SK-N-SH (cell line): ENCODE measurements around the gene TRIOBP. TPM values are rescaled to one million over a fixed set of nuclear protein-coding genes. Genes with fewer than 3 reads are reported as not detected.

ENCODE experiments used
- CTCF ChIA-PET: fragments of 300-600, 350-600 bp; formaldehyde crosslinking; extraction: SDS; loops from one replicate; lab custom pipeline; 2021; lab: Yijun Ruan, JAX
- POLR2A ChIA-PET: fragments of 350-600 bp; sonication (Branson Sonifier 250); formaldehyde crosslinking; extraction: SDS; loops from one replicate; lab custom pipeline; 2020; ENCODE audit warnings: antibody characterized with exemption, inconsistent platforms; lab: Yijun Ruan, JAX
- DNase-seq: peaks from one replicate; pipeline ENCODE4 v3.0.0; 2012
- H2AFZ ChIP-seq: fragments of 200-600 bp; sonication (generic); 2 replicates; pipeline ENCODE4 v1.8.1; 2016; ENCODE audit warnings: antibody characterized with exemption, mild to moderate bottlenecking, low read depth
- H3F3A ChIP-seq: fragments of 200-600 bp; sonication (generic); replicated peaks from 2 replicates; pipeline ENCODE3; 2016; ENCODE audit warnings: antibody characterized with exemption, mild to moderate bottlenecking; ENCODE audit not compliant: insufficient read depth
- H3K27ac ChIP-seq, 2 experiments: fragments of 200-500 bp in 1 of 2; fragments of 200-600 bp in 1 of 2; sonication (Bioruptor generic) in 1 of 2; sonication (generic), shearing (Covaris generic) in 1 of 2; 2 replicates each; pipeline versions ENCODE4 v1.5.1 to v1.6.1; 2014 to 2016; ENCODE audit warnings: low read depth in 2 of 2, inconsistent platforms in 1 of 2, low read length in 1 of 2, mild to moderate bottlenecking in 1 of 2, mixed read lengths in 1 of 2
- H3K27me3 ChIP-seq: fragments of 200-600 bp; sonication (generic), shearing (Covaris generic); 2 replicates; pipeline ENCODE4 v1.6.1; 2016; ENCODE audit warnings: mixed run types; ENCODE audit not compliant: insufficient read depth
- H3K36me3 ChIP-seq, 2 experiments: fragments of 200-500 bp in 1 of 2; fragments of 200-600 bp in 1 of 2; sonication (Bioruptor generic) in 1 of 2; sonication (generic) in 1 of 2; replicated peaks in 1 of 2; 2 replicates each; pipeline versions ENCODE3 to v1.5.1; 2014 to 2016; ENCODE audit warnings: low read length in 1 of 2, mild to moderate bottlenecking in 1 of 2; ENCODE audit not compliant: insufficient read depth in 2 of 2, control insufficient read depth in 1 of 2
- H3K4me1 ChIP-seq, 2 experiments: fragments of 200-500 bp in 1 of 2; fragments of 200-600 bp in 1 of 2; sonication (Bioruptor generic) in 1 of 2; sonication (generic), shearing (Covaris generic) in 1 of 2; 2 replicates each; pipeline versions ENCODE4 v1.5.1 to v1.6.1; 2014 to 2016; ENCODE audit warnings: low read depth in 1 of 2, low read length in 1 of 2, mixed run types in 1 of 2; ENCODE audit not compliant: insufficient read depth in 2 of 2, control insufficient read depth in 1 of 2
- H3K4me2 ChIP-seq: fragments of 200-600 bp; sonication (generic), shearing (Covaris generic); 2 replicates; pipeline ENCODE4 v1.6.1; 2017; ENCODE audit warnings: mixed run types
- H3K4me3 ChIP-seq, 2 experiments: fragments of 200-500 bp in 1 of 2; fragments of 200-600 bp in 1 of 2; sonication (Bioruptor generic) in 1 of 2; sonication (generic), shearing (Covaris generic) in 1 of 2; 2 replicates each; pipeline versions ENCODE4 v1.5.1 to v1.8.1; 2014 to 2016; ENCODE audit warnings: low read depth in 2 of 2, inconsistent platforms in 1 of 2, low read length in 1 of 2, mild to moderate bottlenecking in 1 of 2, mixed read lengths in 1 of 2, moderate library complexity in 1 of 2
- H3K79me2 ChIP-seq: fragments of 200-600 bp; sonication (generic); 2 replicates; pipeline ENCODE4 v1.8.1; 2017; ENCODE audit warnings: mild to moderate bottlenecking; ENCODE audit not compliant: insufficient read depth
- H3K9ac ChIP-seq: fragments of 200-600 bp; sonication (generic); 2 replicates; pipeline ENCODE4 v1.6.1; 2017; ENCODE audit warnings: mixed run types
- H3K9me2 ChIP-seq: fragments of 200-600 bp; sonication (generic); 2 replicates; pipeline ENCODE4 v1.6.1; 2017; ENCODE audit warnings: mixed run types
- H3K9me3 ChIP-seq: fragments of 200-600 bp; sonication (generic); 2 replicates; pipeline ENCODE4 v1.6.1; 2017; ENCODE audit warnings: mixed run types, mild to moderate bottlenecking, moderate library complexity
- H4K20me1 ChIP-seq: fragments of 200-600 bp; sonication (generic); 2 replicates; pipeline ENCODE4 v1.6.1; 2017; ENCODE audit warnings: mild to moderate bottlenecking, mixed run types; ENCODE audit not compliant: insufficient read depth
- ELF1 ChIP-seq: IDR thresholded peaks from 2 replicates; pipeline ENCODE4 v1.4.0; 2012
- RFX5 ChIP-seq: IDR thresholded peaks from 2 replicates; pipeline ENCODE4 v1.6.1; 2012; ENCODE audit warnings: mild to moderate bottlenecking, improper control_type of control experiment, low read length
- TCF12 ChIP-seq: IDR thresholded peaks from 2 replicates; pipeline ENCODE4 v1.4.0; 2012
- WGBS: methylation state at CpG from one replicate; pipeline ENCODE4 v1.1.6; 2017; ENCODE audit warnings: low lambda C conversion rate; 5-methylcytosine and 5-hydroxymethylcytosine counted together
- polyA plus RNA-seq, 3 experiments: library from polyadenylated mRNA; depleted of rRNA; stranded (reverse); fragments of >200 nt; gene quantifications; 2 replicates each; pipeline ENCODE4 v1.2.3, GENCODE V29; 2012
- TF ChIP-seq, protein P1 (sequence below): fragments of 200-600 bp; sonication (generic); IDR thresholded peaks from 2 replicates; pipeline ENCODE4 v1.6.1; 2017; ENCODE audit warnings: antibody characterized with exemption, mild to moderate bottlenecking, moderate library complexity
- TF ChIP-seq, protein P2 (sequence below): IDR thresholded peaks from 2 replicates; pipeline ENCODE4 v1.4.0; 2012; ENCODE audit warnings: low read depth, borderline replicate concordance

Gene TRIOBP
- polyA plus RNA-seq, 1 of the 3 experiments (the other 2 are of a cell fraction) = 43.6 TPM

DNA sequence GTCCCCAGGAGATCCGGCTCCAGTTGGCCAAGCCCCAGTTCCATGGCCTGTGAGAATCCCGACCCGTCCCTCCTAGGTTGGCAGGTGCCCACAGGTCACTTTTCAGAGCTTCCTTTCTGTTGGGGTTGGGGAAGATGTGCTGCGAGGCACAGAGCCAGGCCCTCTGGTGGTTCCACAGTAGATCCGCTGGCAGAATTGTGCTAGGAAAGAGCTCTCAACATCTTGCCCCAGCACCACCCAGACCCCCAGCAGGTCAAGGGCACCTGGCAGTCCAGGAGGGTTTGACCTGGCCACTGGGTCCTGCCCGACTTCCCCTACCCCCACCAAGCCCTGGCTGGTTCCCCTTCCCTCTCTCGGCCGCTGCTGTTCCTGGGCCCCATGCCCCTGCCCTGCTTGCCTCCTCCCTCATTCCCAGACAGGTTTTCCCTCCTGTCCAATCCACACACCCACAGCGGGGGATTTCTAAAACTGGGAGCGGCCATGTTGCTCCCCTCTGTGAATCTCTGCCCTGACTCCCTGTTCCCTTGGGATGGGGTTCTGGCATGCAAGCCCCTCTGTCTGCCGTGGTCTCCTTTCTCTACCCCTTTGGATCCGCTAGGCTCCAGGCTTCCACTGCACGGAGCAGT is 84.7 kb downstream of the TRIOBP start:
- Histone ChIP-seq H3K27ac (no peak overlapping the region), H3K4me2 (no peak overlapping the region), H3K9ac (no peak overlapping the region), H3K9me3 (no peaks in the 10 kb centered on the region), H3K4me1 (no peaks in the 10 kb centered on the region; a peak in 1 of 4 replicates), H3K4me3 (no peak overlapping the region), H4K20me1 (no peaks in the 10 kb centered on the region), H3F3A (peaks cover 4% of the 10 kb centered on the region), H3K79me2 (no peaks in the 10 kb centered on the region), H3K27me3 (no peaks in the 10 kb centered on the region), H3K9me2 (no peaks in the 10 kb centered on the region), H3K36me3 (no peaks in the 10 kb centered on the region), H2AFZ (no peak overlapping the region)
- CTCF ChIA-PET = interaction anchor here (1.0 to 2.0 kb wide), 10 partner anchors 9 to 148 kb away, joined by 3 to 7 read pairs (median 4); no protein-coding TSS in a partner anchor
- no peak for DNase-seq
- TF ChIP-seq, protein P1, sequence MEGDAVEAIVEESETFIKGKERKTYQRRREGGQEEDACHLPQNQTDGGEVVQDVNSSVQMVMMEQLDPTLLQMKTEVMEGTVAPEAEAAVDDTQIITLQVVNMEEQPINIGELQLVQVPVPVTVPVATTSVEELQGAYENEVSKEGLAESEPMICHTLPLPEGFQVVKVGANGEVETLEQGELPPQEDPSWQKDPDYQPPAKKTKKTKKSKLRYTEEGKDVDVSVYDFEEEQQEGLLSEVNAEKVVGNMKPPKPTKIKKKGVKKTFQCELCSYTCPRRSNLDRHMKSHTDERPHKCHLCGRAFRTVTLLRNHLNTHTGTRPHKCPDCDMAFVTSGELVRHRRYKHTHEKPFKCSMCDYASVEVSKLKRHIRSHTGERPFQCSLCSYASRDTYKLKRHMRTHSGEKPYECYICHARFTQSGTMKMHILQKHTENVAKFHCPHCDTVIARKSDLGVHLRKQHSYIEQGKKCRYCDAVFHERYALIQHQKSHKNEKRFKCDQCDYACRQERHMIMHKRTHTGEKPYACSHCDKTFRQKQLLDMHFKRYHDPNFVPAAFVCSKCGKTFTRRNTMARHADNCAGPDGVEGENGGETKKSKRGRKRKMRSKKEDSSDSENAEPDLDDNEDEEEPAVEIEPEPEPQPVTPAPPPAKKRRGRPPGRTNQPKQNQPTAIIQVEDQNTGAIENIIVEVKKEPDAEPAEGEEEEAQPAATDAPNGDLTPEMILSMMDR = peak; percentile 22
- no peak for TF ChIP-seq RFX5
- WGBS = 77% methylated on average over 8 of the region's 13 CpGs
- POLR2A ChIA-PET = no interaction called here

DNA sequence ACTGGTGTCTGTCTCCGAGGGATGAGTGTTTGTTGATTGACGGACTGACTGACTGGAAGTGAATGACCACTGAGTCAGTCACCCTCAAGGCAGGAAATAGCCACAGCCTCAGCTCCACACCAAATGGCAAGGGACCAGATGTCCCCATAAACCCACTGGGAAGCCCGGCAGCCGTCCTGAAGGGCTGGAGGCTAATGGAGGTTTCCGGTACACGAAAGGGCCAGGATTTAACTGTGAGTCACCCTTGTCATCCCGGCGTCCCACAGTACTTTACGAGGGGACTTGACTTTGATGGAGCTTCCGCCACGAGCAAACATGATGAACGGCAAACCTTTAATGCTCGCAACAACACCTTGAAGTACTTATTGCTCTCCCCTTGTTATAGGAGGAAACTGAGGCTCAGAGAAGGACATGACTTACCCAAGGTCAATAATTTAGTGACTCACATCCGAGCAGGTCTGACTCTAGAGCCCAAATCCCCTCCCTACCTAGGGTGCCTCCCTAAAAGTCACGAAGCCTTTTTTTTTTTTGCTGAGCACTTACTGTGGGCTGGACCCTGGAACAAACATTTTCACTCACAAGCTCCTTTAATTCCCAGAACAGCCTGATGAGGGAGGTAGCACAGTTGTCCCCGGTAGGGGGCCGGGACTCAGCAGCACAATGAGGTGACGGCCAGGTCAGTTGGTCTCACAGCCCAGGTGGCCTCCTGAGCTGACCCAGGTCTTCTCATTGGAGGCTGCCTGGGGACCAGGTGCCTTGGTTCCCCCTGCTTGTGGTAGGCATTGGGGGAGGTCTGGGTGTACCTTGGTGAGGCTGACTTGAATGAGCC is 85.7 kb downstream of the TRIOBP start:
- Histone ChIP-seq H3K9me2 (no peaks in the 10 kb centered on the region), H3K27ac (no peak overlapping the region), H3K4me2 (no peak overlapping the region), H4K20me1 (no peaks in the 10 kb centered on the region), H3K79me2 (no peaks in the 10 kb centered on the region), H3K9ac (no peak overlapping the region), H3K27me3 (no peaks in the 10 kb centered on the region), H2AFZ (no peak overlapping the region), H3K9me3 (no peaks in the 10 kb centered on the region), H3F3A (no peaks in the 10 kb centered on the region), H3K36me3 (no peaks in the 10 kb centered on the region), H3K4me3 (no peak overlapping the region), H3K4me1 (no peaks in the 10 kb centered on the region; a peak in 1 of 4 replicates)
- TF ChIP-seq, protein P2, sequence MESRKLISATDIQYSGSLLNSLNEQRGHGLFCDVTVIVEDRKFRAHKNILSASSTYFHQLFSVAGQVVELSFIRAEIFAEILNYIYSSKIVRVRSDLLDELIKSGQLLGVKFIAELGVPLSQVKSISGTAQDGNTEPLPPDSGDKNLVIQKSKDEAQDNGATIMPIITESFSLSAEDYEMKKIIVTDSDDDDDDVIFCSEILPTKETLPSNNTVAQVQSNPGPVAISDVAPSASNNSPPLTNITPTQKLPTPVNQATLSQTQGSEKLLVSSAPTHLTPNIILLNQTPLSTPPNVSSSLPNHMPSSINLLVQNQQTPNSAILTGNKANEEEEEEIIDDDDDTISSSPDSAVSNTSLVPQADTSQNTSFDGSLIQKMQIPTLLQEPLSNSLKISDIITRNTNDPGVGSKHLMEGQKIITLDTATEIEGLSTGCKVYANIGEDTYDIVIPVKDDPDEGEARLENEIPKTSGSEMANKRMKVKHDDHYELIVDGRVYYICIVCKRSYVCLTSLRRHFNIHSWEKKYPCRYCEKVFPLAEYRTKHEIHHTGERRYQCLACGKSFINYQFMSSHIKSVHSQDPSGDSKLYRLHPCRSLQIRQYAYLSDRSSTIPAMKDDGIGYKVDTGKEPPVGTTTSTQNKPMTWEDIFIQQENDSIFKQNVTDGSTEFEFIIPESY = no peak
- TF ChIP-seq ELF1 = no peak
- no peak for TF ChIP-seq TCF12
- CTCF ChIA-PET = interaction anchor here (0.6 to 2.0 kb wide), 9 partner anchors 14 to 155 kb away, joined by 3 to 7 read pairs (median 3); no protein-coding TSS in a partner anchor
- POLR2A ChIA-PET = no interaction called here
- no peak for DNase-seq
- WGBS = 83% methylated on average over 18 of the region's 18 CpGs
